H1 (cell line): ENCODE data around the gene MYL2. TPM values are rescaled to one million over a fixed set of nuclear protein-coding genes. Genes with fewer than 3 reads are reported as not detected.

Source experiments
- CTCF ChIA-PET: fragments of 300-600 bp; sonication (Branson Sonifier 250); formaldehyde crosslinking; loops from one replicate; lab custom pipeline; 2021; ENCODE audit not compliant: partially characterized antibody; lab: Charles Lee
- POLR2A ChIA-PET: fragments of 300-600 bp; sonication (Branson Sonifier 250); formaldehyde crosslinking; loops from one replicate; lab custom pipeline; 2021; ENCODE audit warnings: inconsistent platforms; ENCODE audit not compliant: partially characterized antibody; lab: Charles Lee
- DNase-seq, 2 experiments: peaks; one replicate each; pipeline versions ENCODE4 v3.0.0 to v3.0.0-alpha.2; 2010 to 2022; ENCODE audit warnings: low spot score in 2 of 2, low read depth in 1 of 2, mixed read lengths in 1 of 2
- FAIRE-seq: peaks from 2 replicates; lab custom pipeline; 2011; peaks lifted over from hg19 to GRCh38; lab: Jason Lieb, UNC
- H2AFZ ChIP-seq: 2 replicates; pipeline ENCODE4 v1.8.1; 2012; ENCODE audit warnings: low read length, inconsistent platforms
- H2AK5ac ChIP-seq: 2 replicates; pipeline ENCODE4 v1.6.1; 2013; ENCODE audit warnings: low read depth, low read length
- H2BK120ac ChIP-seq: replicated peaks from 2 replicates; pipeline ENCODE3; 2013; ENCODE audit warnings: low read depth, low read length, inconsistent platforms
- H2BK12ac ChIP-seq: 2 replicates; pipeline ENCODE4 v1.6.1; 2013; ENCODE audit warnings: low read depth, low read length
- H2BK15ac ChIP-seq: 2 replicates; pipeline ENCODE4 v1.6.1; 2013; ENCODE audit warnings: low read length
- H2BK20ac ChIP-seq: 2 replicates; pipeline ENCODE4 v1.6.1; 2013; ENCODE audit warnings: low read length
- H2BK5ac ChIP-seq: 2 replicates; pipeline ENCODE4 v1.6.1; 2013; ENCODE audit warnings: low read depth, low read length
- H3K14ac ChIP-seq: 2 replicates; pipeline ENCODE4 v1.6.1; 2013; ENCODE audit warnings: inconsistent platforms; ENCODE audit not compliant: insufficient read length
- H3K18ac ChIP-seq: 2 replicates; pipeline ENCODE4 v1.6.1; 2013; ENCODE audit warnings: low read length; ENCODE audit errors: extremely low read depth
- H3K23ac ChIP-seq: 2 replicates; pipeline ENCODE4 v1.6.1; 2013; ENCODE audit warnings: inconsistent platforms; ENCODE audit not compliant: insufficient read length
- H3K23me2 ChIP-seq: 2 replicates; pipeline ENCODE4 v1.6.1; 2013; ENCODE audit warnings: low read depth, low read length
- H3K27ac ChIP-seq: 2 replicates; pipeline ENCODE4 v1.6.1; 2011; ENCODE audit warnings: low read depth, low read length, inconsistent platforms
- H3K27me3 ChIP-seq, 4 experiments: replicated peaks in 1 of 4; 1 replicate in 1 of 4; 2 replicates in 3 of 4; pipeline versions ENCODE4 v1.6.1 to v1.8.1; 2011 to 2013; ENCODE audit warnings: low read length in 3 of 4, mild to moderate bottlenecking in 3 of 4, inconsistent platforms in 2 of 4, mixed read lengths in 2 of 4, moderate library complexity in 1 of 4; ENCODE audit not compliant: control insufficient read depth in 3 of 4, insufficient read depth in 3 of 4; ENCODE audit errors: extremely low read depth in 1 of 4
- H3K36me3 ChIP-seq, 4 experiments: 2 replicates each; pipeline versions ENCODE4 v1.6.1 to v1.8.1; 2011 to 2013; ENCODE audit warnings: mild to moderate bottlenecking in 4 of 4, low read length in 3 of 4, moderate library complexity in 2 of 4, control low read depth in 1 of 4, inconsistent platforms in 1 of 4; ENCODE audit not compliant: insufficient read depth in 4 of 4, control insufficient read depth in 2 of 4
- H3K4ac ChIP-seq: replicated peaks from 2 replicates; pipeline ENCODE3; 2013; ENCODE audit warnings: low read length, low read depth, mixed read lengths, inconsistent platforms; ENCODE audit not compliant: insufficient read length
- H3K4me1 ChIP-seq, 4 experiments: replicated peaks in 1 of 4; 1 replicate in 1 of 4; 2 replicates in 3 of 4; pipeline versions ENCODE4 v1.6.1 to v1.8.1; 2011 to 2013; ENCODE audit warnings: low read length in 3 of 4, inconsistent platforms in 2 of 4, mixed read lengths in 1 of 4; ENCODE audit not compliant: insufficient read depth in 4 of 4, control insufficient read depth in 3 of 4
- H3K4me2 ChIP-seq, 2 experiments: 2 replicates each; pipeline versions ENCODE4 v1.6.1 to v1.8.1; 2011 to 2013; ENCODE audit warnings: low read depth in 2 of 2, low read length in 2 of 2, control low read depth in 1 of 2, inconsistent platforms in 1 of 2, mild to moderate bottlenecking in 1 of 2; ENCODE audit not compliant: insufficient read depth in 1 of 2
- H3K4me3 ChIP-seq, 4 experiments: fragments of 200-600, 300-600 bp in 1 of 4; sonication (generic), shearing (Covaris generic), sonication (Bioruptor Twin) in 1 of 4; 2 replicates each; pipeline versions ENCODE4 v1.5.1 to v1.8.1; 2011 to 2016; ENCODE audit warnings: low read length in 4 of 4, low read depth in 3 of 4, control low read depth in 2 of 4, inconsistent platforms in 2 of 4, mild to moderate bottlenecking in 2 of 4, mixed read lengths in 1 of 4, moderate library complexity in 1 of 4; ENCODE audit not compliant: insufficient read depth in 2 of 4; ENCODE audit errors: extremely low read depth in 1 of 4
- H3K56ac ChIP-seq: replicated peaks from 2 replicates; pipeline ENCODE3; 2013; ENCODE audit warnings: low read depth, mild to moderate bottlenecking, mixed read lengths, low read length, inconsistent platforms; ENCODE audit not compliant: insufficient read length
- H3K79me1 ChIP-seq: 2 replicates; pipeline ENCODE4 v1.6.1; 2013; ENCODE audit warnings: low read depth, low read length, control low read depth
- H3K79me2 ChIP-seq, 2 experiments: 2 replicates each; pipeline versions ENCODE4 v1.6.1 to v1.8.1; 2012 to 2013; ENCODE audit warnings: low read length in 2 of 2, mild to moderate bottlenecking in 2 of 2, inconsistent platforms in 1 of 2; ENCODE audit not compliant: insufficient read depth in 2 of 2, control insufficient read depth in 1 of 2
- H3K9ac ChIP-seq, 4 experiments: replicated peaks in 1 of 4; 1 replicate in 1 of 4; 2 replicates in 3 of 4; pipeline versions ENCODE4 v1.6.1 to v1.8.1; 2011 to 2013; ENCODE audit warnings: low read depth in 3 of 4, low read length in 3 of 4, control low read depth in 2 of 4, mild to moderate bottlenecking in 2 of 4, moderate library complexity in 2 of 4, inconsistent platforms in 1 of 4; ENCODE audit errors: extremely low read depth in 1 of 4
- H3K9me3 ChIP-seq, 2 experiments: 2 replicates each; pipeline versions ENCODE4 v1.6.1 to v1.8.1; 2012 to 2013; ENCODE audit warnings: mild to moderate bottlenecking in 2 of 2, moderate library complexity in 2 of 2, control low read depth in 1 of 2, inconsistent platforms in 1 of 2, low read depth in 1 of 2, low read length in 1 of 2, mixed read lengths in 1 of 2; ENCODE audit not compliant: insufficient read depth in 2 of 2
- H4K20me1 ChIP-seq, 2 experiments: replicated peaks in 1 of 2; 2 replicates each; pipeline versions ENCODE3 to v1.8.1; 2011 to 2013; ENCODE audit warnings: inconsistent platforms in 2 of 2, low read length in 2 of 2, mild to moderate bottlenecking in 1 of 2; ENCODE audit not compliant: insufficient read depth in 2 of 2, control insufficient read depth in 1 of 2
- H4K5ac ChIP-seq: 2 replicates; pipeline ENCODE4 v1.6.1; 2013; ENCODE audit warnings: low read length, low read depth, mixed read lengths, inconsistent platforms; ENCODE audit not compliant: insufficient read length
- H4K8ac ChIP-seq: 2 replicates; pipeline ENCODE4 v1.8.0; 2013; ENCODE audit warnings: mild to moderate bottlenecking, moderate library complexity, low read length, inconsistent platforms; ENCODE audit not compliant: insufficient read depth; ENCODE audit errors: extremely low read depth
- H4K91ac ChIP-seq: replicated peaks from 2 replicates; pipeline ENCODE3; 2013; ENCODE audit warnings: low read length, mixed read lengths, inconsistent platforms; ENCODE audit not compliant: insufficient read length
- BRCA1 ChIP-seq: IDR thresholded peaks from 2 replicates; pipeline ENCODE4 v1.6.1; 2012; ENCODE audit warnings: low read depth, low read length, improper control_type of control experiment
- CEBPB ChIP-seq: IDR thresholded peaks from 2 replicates; pipeline ENCODE4 v1.6.1; 2012; ENCODE audit warnings: low read depth, low read length
- GTF2F1 ChIP-seq: IDR thresholded peaks from 2 replicates; pipeline ENCODE4 v1.6.1; 2012; ENCODE audit warnings: low read depth, low read length, improper control_type of control experiment, borderline replicate concordance
- JUN ChIP-seq: IDR thresholded peaks from 2 replicates; pipeline ENCODE4 v1.6.1; 2011; ENCODE audit warnings: low read depth, mild to moderate bottlenecking, improper control_type of control experiment, low read length
- KDM1A ChIP-seq: fragments of 200-600, 300-600 bp; sonication (generic); IDR thresholded peaks from 2 replicates; pipeline ENCODE4 v1.7.1; 2016; ENCODE audit warnings: mild to moderate bottlenecking, low read length, borderline replicate concordance
- RBBP5 ChIP-seq: IDR thresholded peaks from 2 replicates; pipeline ENCODE4 v1.7.1; 2012; ENCODE audit warnings: low read depth, mild to moderate bottlenecking, inconsistent platforms, low read length, moderate library complexity, borderline replicate concordance
- RFX5 ChIP-seq: IDR thresholded peaks from 2 replicates; pipeline ENCODE4 v1.6.1; 2011; ENCODE audit warnings: low read depth, low read length, improper control_type of control experiment, borderline replicate concordance
- RNF2 ChIP-seq: fragments of 200-900, 300-1000 bp; sonication (generic); IDR thresholded peaks from 2 replicates; pipeline ENCODE4 v1.7.1; 2016; ENCODE audit warnings: borderline replicate concordance, low read depth, mild to moderate bottlenecking, antibody characterized with exemption, low read length; ENCODE audit not compliant: poor library complexity, severe bottlenecking; ENCODE audit errors: missing control alignments
- SIN3A ChIP-seq, 2 experiments: IDR thresholded peaks in 1 of 2; conservative IDR thresholded peaks in 1 of 2; 2 replicates each; pipeline ENCODE4 v1.6.1; 2011 to 2012; ENCODE audit warnings: low read length in 2 of 2, improper control_type of control experiment in 1 of 2, low read depth in 1 of 2, mild to moderate bottlenecking in 1 of 2
- SP4 ChIP-seq: IDR thresholded peaks from 2 replicates; pipeline ENCODE4 v1.6.1; 2012; ENCODE audit warnings: low read length, inconsistent platforms
- TAF1 ChIP-seq: IDR thresholded peaks from 2 replicates; pipeline ENCODE4 v1.6.1; 2011; ENCODE audit warnings: mild to moderate bottlenecking, low read depth, low read length
- YY1 ChIP-seq: IDR thresholded peaks from 2 replicates; pipeline ENCODE4 v1.6.1; 2011; ENCODE audit warnings: low read depth, mild to moderate bottlenecking, low read length
- WGBS, 2 experiments: shearing (Covaris generic) in 1 of 2; methylation state at CpG; one replicate each; pipeline versions ENCODE4 v1.1.6 to v1.1.7; 2013 to 2015; ENCODE audit warnings: low lambda C conversion rate in 2 of 2, mixed read lengths in 2 of 2, inconsistent platforms in 1 of 2, low coverage in 1 of 2, missing lambda C conversion rate in 1 of 2; ENCODE audit not compliant: insufficient replicate concordance in 2 of 2, insufficient coverage in 1 of 2, insufficient read length in 1 of 2; ENCODE audit errors: extremely low coverage in 1 of 2, missing lambda C conversion rate in 1 of 2; 5-methylcytosine and 5-hydroxymethylcytosine counted together
- polyA plus RNA-seq, 7 experiments: library from polyadenylated mRNA; depleted of rRNA in 3 of 7; stranded (reverse) in 5 of 7; unstranded in 2 of 7; fragments of >200 nt in 5 of 7; fragments of 200-250 nt in 2 of 7; gene quantifications; 1 replicate in 5 of 7; 2 replicates in 1 of 7; 4 replicates in 1 of 7; pipeline versions ENCODE4 v1.2.1 to v1.2.3, GENCODE V29; 2011 to 2013; ENCODE audit warnings: missing spikeins in 2 of 7, mixed read lengths in 2 of 7
- total RNA-seq: library from RNA; stranded (reverse); fragmentation: NEBNext Ultra II Directional; extraction: Animal tissue kit (Norgen Biotek cat#: 25700); gene quantifications from 2 replicates; pipeline ENCODE4 v1.2.1, GENCODE V29; 2021

MYL2 gene
- total and polyA plus RNA-seq, 2 of the 8 experiments (the other 6 are each of a cell fraction or from before 2014, with no cell fraction given): not detected

DNA sequence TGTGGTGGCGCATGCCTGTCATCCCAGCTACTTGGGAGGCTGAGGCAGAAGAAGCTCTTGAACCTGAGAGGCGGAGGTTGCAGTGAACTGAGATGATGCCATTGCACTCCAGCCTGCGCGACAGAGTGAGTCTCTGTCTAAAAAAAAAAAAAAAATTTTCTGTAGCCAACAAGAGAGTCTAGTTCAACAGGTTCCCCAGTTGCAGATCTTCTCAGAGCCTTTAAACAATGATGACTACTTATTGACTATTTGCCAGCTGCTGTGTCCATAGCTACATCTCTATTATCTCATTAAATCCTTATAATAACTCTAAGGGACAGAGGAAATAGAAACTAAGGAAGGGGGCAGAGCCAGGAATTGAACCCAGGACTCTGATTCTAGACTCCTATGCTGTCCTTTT lies 15.2 kb upstream of the MYL2 start:
- Histone ChIP-seq H3K4me2 (peak overlapping the region; percentile 71 to 79; a peak in 2 of 4 replicates), H4K8ac (no peak overlapping the region), H3K4ac (no peak overlapping the region), H3K4me1 (peaks cover 3 to 20% (median 14%) of the 10 kb centered on the region in 4 experiments), H3K14ac (no peak overlapping the region), H2BK5ac (0 out of 2 replicates have a peak overlapping the region, but pooled peaks have one; percentile 84), H3K79me2 (peaks cover 0 to 2% of the 10 kb centered on the region in 2 experiments; a peak in 1 of 4 replicates), H2AFZ (no peak overlapping the region), H2AK5ac (no peak overlapping the region), H3K36me3 (no peaks in the 10 kb centered on the region), H2BK15ac (no peak overlapping the region), H3K18ac (no peak overlapping the region), H3K27ac (no peak overlapping the region), H3K79me1 (no peaks in the 10 kb centered on the region), H2BK20ac (no peak overlapping the region), H3K23me2 (peaks cover under 1% of the 10 kb centered on the region; the same call in 1 of the 2 replicates), H3K9me3 (no peaks in the 10 kb centered on the region), H4K20me1 (peaks cover 0 to 3% of the 10 kb centered on the region in 2 experiments), H3K27me3 (peaks cover 0 to 2% (median 0%) of the 10 kb centered on the region in 4 experiments; a peak in 3 of 7 replicates), H3K56ac (no peak overlapping the region), H2BK12ac (peak overlapping the region; percentile 45; the same call in 1 of the 2 replicates), H4K91ac (no peak overlapping the region), H3K23ac (no peak overlapping the region), H3K4me3 (peak overlapping the region in 1 of 4 experiments; percentile 57; a peak in 1 of 8 replicates), H3K9ac (no peak overlapping the region), H2BK120ac (no peak overlapping the region), H4K5ac (no peak overlapping the region)
- DNase-seq (peak in 1 of 2 experiments; percentile 8), FAIRE-seq (no peak)
- CTCF ChIA-PET: interaction anchor here (0.6 to 1.8 kb wide), 10 partner anchors 9 to 1541 kb away, joined by 3 to 5 read pairs (median 4); no protein-coding TSS in a partner anchor
- POLR2A ChIA-PET: interaction anchor here (0.6 to 3.6 kb wide), 12 partner anchors 14 to 826 kb away, joined by 3 to 24 read pairs (median 4); no protein-coding TSS in a partner anchor
- WGBS, 2 experiments: 97% methylated on average over 4 of the region's 4 CpGs; no CpG with 5 or more reads in 1 of the 2 experiments
- TF ChIP-seq KDM1A (no peak), RFX5 (no peak), SIN3A (conservative IDR thresholded peaks at IDR 0.05 in 1 of 2, IDR thresholded peaks at IDR 0.05 in 1 of 2; ENCODE audit: low read depth in 1 of 2, low read length in 2 of 2) (no peak), GTF2F1 (no peak), BRCA1 (no peak), TAF1 (no peak), RBBP5 (no peak), CEBPB (no peak), RNF2 (no peak), JUN (no peak), YY1 (no peak), SP4 (no peak)
